NCI-H1092 (cell line): ENCODE measurements around the gene UBE2L5.
A peak's percentile ranks its signal among the peaks of the same experiment; 100 is the strongest.

Source experiments
- DNase-seq: peaks from one replicate; lab custom pipeline; 2025; lab: John Stamatoyannopoulos, UW

Gene UBE2L5

GRCh38 chr13:30406779-30407416, 15.4 kb upstream of the UBE2L5 start:
- no peak for DNase-seq

DNA sequence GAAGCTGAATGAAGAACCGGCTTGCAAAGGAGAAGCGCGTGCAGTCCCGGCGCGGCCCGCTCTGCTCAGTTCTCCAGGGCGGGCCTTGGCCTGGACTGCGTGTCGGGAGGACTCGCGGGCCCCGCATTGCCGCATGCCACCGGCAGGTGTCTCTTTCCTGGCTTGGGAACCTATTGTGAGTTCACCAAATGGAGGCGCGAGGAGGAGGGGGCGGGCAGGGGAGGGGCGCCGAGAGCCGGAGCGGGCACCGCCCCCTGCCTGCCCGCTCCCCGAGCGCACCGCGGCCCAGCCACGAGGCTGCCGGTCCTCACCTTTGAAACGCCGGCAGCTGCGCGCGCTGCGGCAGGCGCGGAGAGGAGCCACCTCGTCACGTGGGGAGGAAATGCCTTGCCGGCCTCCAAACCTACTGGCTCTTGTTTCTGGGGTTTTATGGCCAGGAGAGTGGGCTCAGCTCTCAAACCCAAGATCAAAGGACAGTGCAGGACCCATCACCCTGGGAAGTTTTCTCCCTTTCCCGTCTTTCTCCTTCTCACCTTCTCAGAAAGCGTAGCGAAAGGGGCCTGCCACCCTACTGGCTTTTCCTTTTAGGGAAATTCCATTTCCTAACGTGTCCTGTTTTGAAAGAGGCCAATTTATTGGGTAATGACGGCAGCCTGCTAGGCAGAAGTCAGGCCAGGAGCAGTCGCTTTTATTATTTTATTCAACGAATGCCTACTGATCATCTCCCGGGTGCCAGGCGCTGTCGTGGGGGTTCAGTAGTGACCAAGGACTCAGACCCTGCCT, 13.8 kb upstream of the UBE2L5 start:
- peak; percentile 55 for DNase-seq

- DNase-seq = no peak
Measured at GRCh38 chr13:30409886-30410704, 12.2 kb upstream of the UBE2L5 start.

GRCh38 chr13:30410705-30411125, 11.6 kb upstream of the UBE2L5 start:
- no peak for DNase-seq

DNA sequence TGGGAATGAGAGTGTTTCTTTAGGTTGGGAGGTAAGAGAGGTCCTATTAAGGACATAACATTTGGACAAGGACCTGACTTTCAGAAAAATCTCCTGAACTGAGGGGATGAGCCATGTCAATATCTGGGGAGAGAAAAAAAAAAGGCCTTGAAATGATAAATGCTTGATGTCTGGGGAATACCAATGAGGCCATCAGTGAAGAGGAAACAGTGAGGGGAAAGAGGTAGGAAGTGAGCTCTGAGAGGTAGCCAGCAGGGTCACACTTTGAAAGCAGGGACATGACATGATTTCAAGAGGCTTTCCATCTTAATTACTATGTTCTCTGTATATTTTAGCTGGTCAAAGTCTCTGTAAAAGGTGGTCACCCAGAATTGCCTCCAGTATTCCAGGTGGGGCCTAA, 9.9 kb upstream of the UBE2L5 start:
- no peak for DNase-seq

- DNase-seq = no peak
Measured at GRCh38 chr13:30413842-30414241, 8.5 kb upstream of the UBE2L5 start.

DNA sequence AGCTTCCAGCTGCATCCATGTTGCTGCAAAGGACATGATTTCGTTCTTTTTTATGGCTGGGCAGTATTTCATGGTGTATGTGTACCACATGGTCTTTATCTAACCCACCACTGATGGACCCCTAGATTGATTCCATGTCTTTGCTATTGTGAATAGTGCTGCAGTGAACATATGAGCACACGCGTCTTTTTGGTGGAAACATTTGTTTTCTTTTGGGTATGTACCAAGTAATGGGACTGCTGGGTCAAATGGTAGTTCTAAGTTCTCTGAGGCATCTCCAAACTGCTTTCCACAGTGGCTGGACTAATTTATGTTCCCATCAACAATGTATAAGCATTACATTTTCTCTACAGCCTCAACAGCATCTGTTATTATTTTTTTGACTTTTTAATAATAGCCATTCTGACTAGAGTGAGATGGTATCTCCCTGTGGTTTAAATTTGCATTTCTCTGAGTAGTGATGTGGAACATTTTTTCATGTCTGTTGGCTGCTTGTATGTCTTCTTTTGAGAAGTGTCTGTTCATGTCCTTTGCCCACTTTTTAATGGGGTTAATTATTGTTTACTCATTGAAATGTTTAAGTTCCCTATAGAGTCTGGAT, 6.8 kb upstream of the UBE2L5 start:
- no peak for DNase-seq

- DNase-seq = no peak
Measured at GRCh38 chr13:30416471-30416870, 5.8 kb upstream of the UBE2L5 start.

GRCh38 chr13:30418075-30418716, 4.1 kb upstream of the UBE2L5 start:
- no peak for DNase-seq

DNA sequence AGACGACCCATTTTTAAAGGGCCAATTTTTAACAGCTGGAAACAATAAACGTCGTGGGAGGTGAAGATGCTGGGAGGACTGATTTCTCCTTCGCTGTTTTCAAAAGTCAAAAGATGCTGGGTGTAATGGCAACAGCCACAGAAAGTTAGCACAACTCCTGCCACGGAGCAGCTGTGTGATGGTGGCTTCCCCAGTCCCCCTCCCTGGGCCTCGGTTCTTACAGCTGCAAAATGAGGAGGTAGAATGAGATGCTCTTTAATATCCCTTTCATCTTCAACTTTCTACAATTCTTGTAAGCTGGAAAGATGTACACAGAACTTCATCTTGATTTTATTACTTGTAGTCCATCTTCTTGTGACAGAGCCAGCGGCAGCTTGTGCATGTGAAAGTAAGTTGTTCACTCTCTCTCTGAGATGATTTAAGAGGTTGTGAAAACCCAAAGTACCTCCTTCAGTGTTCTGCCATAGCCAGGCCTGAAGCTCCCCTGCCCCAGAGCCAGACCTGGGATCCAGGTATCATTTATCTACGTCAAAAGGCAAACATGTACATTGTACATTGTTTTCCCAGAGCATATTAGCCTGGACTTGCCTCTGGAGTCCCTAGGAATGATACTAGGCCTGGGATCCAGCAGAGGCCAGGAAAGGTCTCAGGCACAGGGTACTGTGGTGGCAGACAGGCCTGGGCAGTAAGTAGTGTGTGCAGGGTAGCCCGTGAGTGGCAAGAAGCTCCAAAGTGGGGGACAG, 3.4 kb upstream of the UBE2L5 start:
- DNase-seq = no peak

DNA sequence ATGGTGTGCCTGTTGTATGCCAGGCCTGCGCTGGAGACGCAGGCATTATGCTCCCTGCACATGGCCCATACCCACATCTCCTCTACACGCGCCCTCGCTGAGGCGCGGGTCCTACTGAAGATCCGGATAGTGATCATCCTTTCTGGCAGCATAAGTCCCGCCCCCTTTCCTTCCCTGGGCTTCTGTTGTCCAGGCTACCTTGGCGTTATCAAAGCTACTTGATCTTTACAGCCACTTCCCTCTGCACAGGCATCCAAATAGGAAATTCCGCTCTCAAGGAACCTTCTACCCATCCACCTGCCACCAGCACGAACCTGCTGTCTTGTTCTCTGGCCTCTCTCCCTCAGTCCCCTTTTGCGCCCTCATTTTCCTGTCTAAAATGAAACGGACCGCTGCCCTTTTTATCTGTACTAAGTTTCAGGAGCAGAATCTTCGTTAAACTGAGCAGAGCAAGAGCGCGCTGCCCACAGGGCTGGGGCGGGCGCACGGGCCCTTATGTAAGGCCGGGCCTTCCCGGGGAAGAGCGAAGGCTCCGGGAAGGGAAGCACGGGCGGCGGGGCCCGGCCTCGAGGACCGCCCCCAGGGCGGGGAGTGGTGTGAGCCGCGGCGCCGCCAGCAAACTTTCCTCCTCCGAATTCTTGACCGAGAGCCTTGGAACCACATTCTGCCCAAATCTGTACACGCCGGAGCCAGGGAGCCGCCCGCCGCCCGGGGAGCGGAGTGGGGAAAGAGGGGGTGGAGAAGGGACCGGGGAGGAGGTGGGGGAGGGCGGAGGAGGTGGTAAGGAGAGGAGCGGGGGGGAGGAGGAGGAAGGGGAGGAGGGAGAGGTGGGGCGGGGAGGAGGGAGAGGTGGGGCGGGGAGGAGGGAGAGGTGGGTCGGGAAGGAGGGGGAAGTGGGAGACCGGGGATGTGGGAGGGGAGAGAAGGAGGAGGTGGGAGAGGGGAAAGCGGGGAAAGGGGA, 920 bp upstream of the UBE2L5 start:
- DNase-seq = no peak

DNA sequence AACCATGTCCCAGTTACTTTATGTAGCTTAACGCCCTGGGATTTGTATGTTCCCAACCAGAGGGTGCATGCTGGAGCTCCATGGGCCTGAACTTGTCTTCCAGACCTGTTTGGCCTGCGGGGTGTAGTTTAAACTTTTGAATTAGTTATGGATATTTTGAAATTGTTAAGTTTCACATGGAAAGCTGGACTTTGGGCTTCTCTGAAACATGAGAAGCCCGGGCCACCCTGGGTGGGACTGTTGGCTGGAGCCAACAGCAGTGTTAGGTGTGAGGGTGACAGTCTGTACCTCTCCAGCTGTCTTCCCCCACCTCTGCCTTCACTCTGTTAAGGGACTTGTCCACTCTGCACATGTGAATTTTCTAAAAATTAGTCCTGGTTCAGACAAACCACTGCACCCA, 1.6 kb downstream of the UBE2L5 start:
- DNase-seq = no peak

DNA sequence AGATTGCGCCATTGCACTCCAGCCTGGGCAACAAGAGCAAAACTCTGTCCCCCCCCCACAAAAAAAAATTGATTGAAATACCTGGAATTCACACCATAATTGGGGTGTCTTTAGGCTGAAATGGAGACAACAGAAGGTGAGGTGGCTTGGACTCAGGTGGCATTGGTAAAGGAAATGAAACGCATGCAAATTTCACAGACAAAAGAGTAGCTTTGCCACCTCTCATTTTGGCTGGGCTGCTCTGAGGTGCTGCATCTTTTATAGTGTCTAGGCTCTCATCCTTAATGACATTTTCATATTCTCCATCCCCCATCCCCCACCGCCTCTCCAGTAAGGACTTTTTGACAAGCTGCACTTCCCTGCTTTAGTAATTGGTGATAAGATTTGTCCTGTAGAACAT, 6.9 kb downstream of the UBE2L5 start:
- DNase-seq = no peak

- DNase-seq = no peak
Measured at GRCh38 chr13:30429721-30430694, 7.7 kb downstream of the UBE2L5 start.

DNA sequence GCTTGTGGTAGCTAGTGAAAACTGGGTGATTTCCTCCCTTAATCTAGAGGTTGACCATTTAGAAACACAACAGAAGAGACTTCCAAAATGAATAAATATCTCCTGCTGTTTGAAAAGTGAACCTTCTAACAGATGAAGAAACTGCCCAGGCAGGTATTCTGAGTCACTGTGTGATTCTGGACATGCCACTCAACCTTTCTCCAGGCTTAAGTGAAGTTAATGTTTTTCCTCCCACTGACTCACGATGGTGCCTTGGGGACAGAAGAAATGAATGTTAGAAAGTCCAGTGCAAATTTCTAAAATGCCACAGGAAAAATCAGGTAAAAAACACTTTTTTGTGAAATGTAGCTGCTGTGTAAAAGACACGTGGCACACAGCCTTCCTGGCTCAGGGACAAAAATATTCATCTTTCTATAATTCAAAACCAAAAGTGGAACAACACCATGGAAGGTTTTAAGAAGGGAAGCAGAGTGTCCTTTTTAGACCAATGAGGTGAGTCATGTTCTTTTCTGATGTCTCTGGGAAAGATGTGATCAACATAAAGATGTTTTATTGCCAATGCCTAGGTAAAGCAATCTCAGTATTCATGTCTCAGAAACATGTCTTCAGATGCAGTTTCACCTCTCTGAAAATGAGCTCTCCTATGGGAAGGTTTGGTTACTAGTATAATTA, 9.1 kb downstream of the UBE2L5 start:
- no peak for DNase-seq

DNA sequence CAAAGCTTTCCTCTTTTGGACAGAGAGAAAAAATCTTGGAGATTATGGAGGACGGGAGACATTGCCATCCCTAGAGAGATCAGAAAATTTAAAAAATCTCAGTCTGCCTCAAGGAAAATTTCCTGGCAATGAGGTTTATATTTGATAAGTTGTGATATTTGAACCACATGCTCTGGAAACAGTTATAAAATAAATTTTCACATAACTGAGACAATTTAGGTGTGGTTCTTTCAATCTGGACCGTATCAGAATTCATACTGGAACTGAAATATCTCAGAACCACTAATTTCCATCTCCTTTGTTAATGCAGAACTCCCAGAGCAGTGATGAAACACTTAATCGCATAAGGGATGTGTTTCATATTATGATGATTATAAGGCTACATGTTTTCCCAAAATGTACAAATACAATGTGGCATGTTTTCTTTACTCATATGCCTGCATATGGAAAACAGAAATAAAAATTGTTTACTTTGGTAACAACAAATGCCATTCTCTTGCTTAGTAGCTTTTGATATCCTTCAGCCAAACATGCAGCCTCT, 13.7 kb downstream of the UBE2L5 start:
- DNase-seq = no peak

- DNase-seq = no peak
Measured at GRCh38 chr13:30437177-30437576, 14.9 kb downstream of the UBE2L5 start.

DNA sequence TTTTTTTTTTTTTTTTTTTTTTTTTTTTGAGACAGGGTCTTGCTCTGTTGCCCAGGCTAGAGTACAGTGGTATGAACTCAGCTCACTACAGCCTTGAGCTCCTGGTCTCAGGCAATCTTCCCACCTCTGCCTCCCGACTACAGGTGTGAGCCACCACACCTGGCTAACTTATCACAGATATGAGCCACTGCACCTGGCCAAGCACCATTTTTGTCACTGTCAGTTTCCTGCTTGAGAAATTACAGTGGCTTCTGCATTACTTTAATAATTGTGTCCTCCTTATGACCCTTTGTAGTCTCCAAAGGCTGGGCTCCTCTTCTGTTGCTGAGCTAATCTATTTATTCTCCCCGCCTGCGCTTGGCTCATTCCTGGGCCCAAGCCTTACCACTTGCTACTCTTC, 16.0 kb downstream of the UBE2L5 start:
- no peak for DNase-seq
